Left lung (tissue), 10 donors: ENCODE measurements around the gene TIFAB. TPM values are rescaled to one million over a fixed set of nuclear protein-coding genes. Genes with fewer than 3 reads are reported as not detected.

ENCODE experiments used
- ATAC-seq: fragments of 200-7000 bp; cut with Tn5 transposase; one replicate; pipeline ENCODE4 v1.9.1; 2020; ENCODE audit warnings: moderate library complexity
- DNase-seq, 4 donors: peaks; one replicate each; pipeline ENCODE4 v3.0.0-alpha.2; 2013 to 2020
- H3K27ac ChIP-seq, 2 donors: fragments of 200-600 bp; sonication (generic) in 1 of 2; one replicate each; pipeline versions ENCODE4 v1.5.0 to v1.8.0; 2020 to 2021
- H3K27me3 ChIP-seq, 2 donors: fragments of 200-600 bp; sonication (generic) in 1 of 2; one replicate each; pipeline versions ENCODE4 v1.5.0 to v1.8.0; 2020 to 2021
- H3K36me3 ChIP-seq, 2 donors: fragments of 200-600 bp; sonication (generic) in 1 of 2; one replicate each; pipeline versions ENCODE4 v1.5.0 to v1.8.0; 2020 to 2021
- H3K4me1 ChIP-seq, 2 donors: fragments of 200-600 bp; one replicate each; pipeline ENCODE4 v1.8.0; 2021
- H3K4me3 ChIP-seq, 2 donors: fragments of 200-600 bp; sonication (generic) in 1 of 2; one replicate each; pipeline versions ENCODE4 v1.5.0 to v1.8.0; 2020 to 2021; ENCODE audit warnings: mild to moderate bottlenecking in 1 of 2
- H3K9me3 ChIP-seq, 2 donors: fragments of 200-600 bp; sonication (generic) in 1 of 2; one replicate each; pipeline versions ENCODE4 v1.5.0 to v1.8.0; 2020 to 2021
- CTCF ChIP-seq, 2 donors: fragments of 200-600 bp; sonication (generic) in 1 of 2; IDR thresholded peaks; one replicate each; pipeline versions ENCODE4 v1.5.0 to v1.8.0; 2021; ENCODE audit warnings: antibody characterized with exemption in 2 of 2
- intact Hi-C, 2 donors: fragments of 100-400 bp; cut with DNase I; formaldehyde crosslinking; loops; one replicate each; pipeline versions ENCODE4 v1.11.2 to v1.14.2; 2022
- polyA plus RNA-seq, 6 donors: library from polyadenylated mRNA; unstranded; fragments of 120-200 nt; gene quantifications; one replicate each; pipeline ENCODE4 v1.2.1, GENCODE V29; 2013; ENCODE audit not compliant: insufficient read length in 6 of 6
- total RNA-seq, 2 donors: library from RNA; stranded (reverse); fragmentation: NEBNext Ultra II Directional; extraction: Animal tissue kit (Norgen Biotek cat#: 25700); gene quantifications; one replicate each; pipeline ENCODE4 v1.2.1, GENCODE V29; 2021
- donor health status: DM: no; HTN: yes; CAD: no.
- donor health status: DM: no; HTN: no; CAD: no.

The TIFAB gene
- total and polyA plus RNA-seq, 8 donors, result 0.03 to 0.47 (median 0.36) TPM

GRCh38 chr5:135449644-135450043 lies 2.5 kb downstream of the TIFAB start:
- DNase-seq (no peak), ATAC-seq (no peak)
- peaks cover 0 to 6% of the 10 kb centered on the region in 2 donors for H3K27me3 ChIP-seq
- H3K9me3 ChIP-seq, result no peaks in the 10 kb centered on the region
- H3K27ac ChIP-seq, result no peak overlapping the region
- no peaks in the 10 kb centered on the region for H3K36me3 ChIP-seq
- no peak overlapping the region for H3K4me3 ChIP-seq
- H3K4me1 ChIP-seq, result peaks cover 0 to 21% of the 10 kb centered on the region in 2 donors
- intact Hi-C loops, result no loop called here
- no peak for TF ChIP-seq CTCF (IDR thresholded peaks at IDR 0.05)

GRCh38 chr5:135448791-135449507 lies 3.2 kb downstream of the TIFAB start:
- no peak overlapping the region for H3K4me3 ChIP-seq
- no peaks in the 10 kb centered on the region for H3K9me3 ChIP-seq
- no peak for TF ChIP-seq CTCF (IDR thresholded peaks at IDR 0.05)
- intact Hi-C loops, result no loop called here
- no peak for DNase-seq
- no peak for ATAC-seq
- no peaks in the 10 kb centered on the region for H3K36me3 ChIP-seq
- H3K4me1 ChIP-seq, result peaks cover 0 to 24% of the 10 kb centered on the region in 2 donors
- no peak overlapping the region for H3K27ac ChIP-seq
- peaks cover 0 to 6% of the 10 kb centered on the region in 2 donors for H3K27me3 ChIP-seq

- H3K4me1 ChIP-seq, result peaks cover 0 to 24% of the 10 kb centered on the region in 2 donors
- TF ChIP-seq CTCF (IDR thresholded peaks at IDR 0.05), result no peak
- peak; percentile 33 for ATAC-seq
- no peak overlapping the region for H3K27ac ChIP-seq
- no peaks in the 10 kb centered on the region for H3K9me3 ChIP-seq
- no peak for DNase-seq
- intact Hi-C loops, result no loop called here
- no peaks in the 10 kb centered on the region for H3K36me3 ChIP-seq
- peaks cover 0 to 6% of the 10 kb centered on the region in 2 donors for H3K27me3 ChIP-seq
- H3K4me3 ChIP-seq, result no peak overlapping the region
Measured at GRCh38 chr5:135448071-135448739, 3.9 kb downstream of the TIFAB start.

- TF ChIP-seq CTCF (IDR thresholded peaks at IDR 0.05), result no peak
- H3K27me3 ChIP-seq, result peaks cover 0 to 6% of the 10 kb centered on the region in 2 donors
- ATAC-seq, result peak; percentile 83
- H3K4me1 ChIP-seq, result peaks cover 0 to 28% of the 10 kb centered on the region in 2 donors
- H3K36me3 ChIP-seq, result no peaks in the 10 kb centered on the region
- peak in 1 of 4 donors; percentile 35 for DNase-seq
- no peak within 1 kb of the TSS for H3K27ac ChIP-seq
- intact Hi-C loops, result no loop called here
- H3K9me3 ChIP-seq, result no peaks in the 10 kb centered on the region
- no peak within 1 kb of the TSS for H3K4me3 ChIP-seq
Measured at GRCh38 chr5:135447298-135447929, 4.7 kb downstream of the TIFAB start, which contains the start of gene DCANP1. Gene DCANP1 (minus strand): TSS chr5:135447348. CDS start chr5:135447108, 240 bp downstream.

GRCh38 chr5:135446615-135447014 lies 5.5 kb downstream of the TIFAB start:
- DNase-seq (no peak), ATAC-seq (no peak)
- no peak for TF ChIP-seq CTCF (IDR thresholded peaks at IDR 0.05)
- Histone ChIP-seq H3K4me3 (no peak overlapping the region), H3K9me3 (no peaks in the 10 kb centered on the region), H3K27ac (no peak overlapping the region), H3K4me1 (peaks cover 0 to 28% of the 10 kb centered on the region in 2 donors), H3K36me3 (no peaks in the 10 kb centered on the region), H3K27me3 (peaks cover 0 to 6% of the 10 kb centered on the region in 2 donors)
- intact Hi-C loops, result no loop called here
